SU-DHL-6 (cell line): ENCODE measurements around the gene NKPD1.
A peak's percentile ranks its signal among the peaks of the same experiment; 100 is the strongest.

ENCODE experiments used
- H2AFZ ChIP-seq: fragments of 200-600 bp; sonication (generic); 2 replicates; pipeline ENCODE4 v1.6.1; 2014; ENCODE audit warnings: low read depth, mild to moderate bottlenecking, moderate library complexity, mixed read lengths, antibody characterized with exemption, low read length; ENCODE audit not compliant: severe bottlenecking
- H3F3A ChIP-seq: fragments of 200-600 bp; shearing (Covaris generic); 2 replicates; pipeline ENCODE4 v1.6.0; 2016; ENCODE audit warnings: antibody characterized with exemption, mild to moderate bottlenecking; ENCODE audit not compliant: insufficient read depth
- H3K27ac ChIP-seq: fragments of 200-600 bp; sonication (generic); 2 replicates; pipeline ENCODE4 v1.5.1; 2016; ENCODE audit warnings: low read depth, mild to moderate bottlenecking, low read length, moderate library complexity, mixed read lengths
- H3K27me3 ChIP-seq: fragments of 200-600 bp; sonication (generic), shearing (Covaris generic); 2 replicates; pipeline ENCODE4 v1.6.0; 2014; ENCODE audit warnings: mild to moderate bottlenecking, low read length
- H3K36me3 ChIP-seq: fragments of 200-600 bp; sonication (generic); 2 replicates; pipeline ENCODE4 v1.6.1; 2014; ENCODE audit warnings: mild to moderate bottlenecking, low read length, mixed read lengths
- H3K4me2 ChIP-seq: fragments of 300-600, 200-600 bp; shearing (Covaris generic), sonication (generic); 2 replicates; pipeline ENCODE4 v1.6.0; 2014; ENCODE audit warnings: low read length, low read depth, mild to moderate bottlenecking; ENCODE audit not compliant: poor library complexity, severe bottlenecking
- H3K4me3 ChIP-seq: fragments of 200-600 bp; sonication (generic); 2 replicates; pipeline ENCODE4 v1.5.1; 2014; ENCODE audit warnings: antibody characterized with exemption, low read length, mild to moderate bottlenecking, mixed read lengths; ENCODE audit not compliant: insufficient read depth, poor library complexity, severe bottlenecking
- H3K79me2 ChIP-seq: fragments of 200-600 bp; sonication (generic); 2 replicates; pipeline ENCODE4 v1.6.1; 2014; ENCODE audit warnings: mild to moderate bottlenecking, low read length, moderate library complexity; ENCODE audit not compliant: insufficient read depth
- H3K9ac ChIP-seq: fragments of 200-600 bp; sonication (generic); 2 replicates; pipeline ENCODE4 v1.7.0; 2014; ENCODE audit warnings: mild to moderate bottlenecking, low read length
- H3K9me2 ChIP-seq: fragments of 200-600 bp; sonication (generic); replicated peaks from 2 replicates; pipeline ENCODE4 v1.6.1; 2014; ENCODE audit warnings: low read length; ENCODE audit not compliant: insufficient read depth
- H3K9me3 ChIP-seq: fragments of 200-600 bp; sonication (generic); 2 replicates; pipeline ENCODE4 v1.6.1; 2014; ENCODE audit warnings: low read length, mixed read lengths; ENCODE audit not compliant: insufficient read depth
- H4K20me1 ChIP-seq: fragments of 200-600 bp; sonication (generic); 2 replicates; pipeline ENCODE4 v1.6.1; 2014; ENCODE audit warnings: low read depth, mild to moderate bottlenecking, antibody characterized with exemption, low read length, moderate library complexity, mixed read lengths
- EZH2phosphoT487 ChIP-seq: fragments of 200-600 bp; sonication (generic), shearing (Covaris generic); conservative IDR thresholded peaks from 2 replicates; pipeline ENCODE4 v1.6.1; 2018; ENCODE audit warnings: mild to moderate bottlenecking, antibody characterized with exemption, low read length, moderate library complexity, mixed read lengths
- TF ChIP-seq, protein P1 (sequence below): fragments of 200-600 bp; sonication (generic); IDR thresholded peaks from one replicate; pipeline ENCODE4 v1.5.1; 2017; ENCODE audit warnings: antibody characterized with exemption, mild to moderate bottlenecking, low read length, moderate library complexity; ENCODE audit not compliant: insufficient read depth, poor library complexity, severe bottlenecking

The NKPD1 gene

DNA sequence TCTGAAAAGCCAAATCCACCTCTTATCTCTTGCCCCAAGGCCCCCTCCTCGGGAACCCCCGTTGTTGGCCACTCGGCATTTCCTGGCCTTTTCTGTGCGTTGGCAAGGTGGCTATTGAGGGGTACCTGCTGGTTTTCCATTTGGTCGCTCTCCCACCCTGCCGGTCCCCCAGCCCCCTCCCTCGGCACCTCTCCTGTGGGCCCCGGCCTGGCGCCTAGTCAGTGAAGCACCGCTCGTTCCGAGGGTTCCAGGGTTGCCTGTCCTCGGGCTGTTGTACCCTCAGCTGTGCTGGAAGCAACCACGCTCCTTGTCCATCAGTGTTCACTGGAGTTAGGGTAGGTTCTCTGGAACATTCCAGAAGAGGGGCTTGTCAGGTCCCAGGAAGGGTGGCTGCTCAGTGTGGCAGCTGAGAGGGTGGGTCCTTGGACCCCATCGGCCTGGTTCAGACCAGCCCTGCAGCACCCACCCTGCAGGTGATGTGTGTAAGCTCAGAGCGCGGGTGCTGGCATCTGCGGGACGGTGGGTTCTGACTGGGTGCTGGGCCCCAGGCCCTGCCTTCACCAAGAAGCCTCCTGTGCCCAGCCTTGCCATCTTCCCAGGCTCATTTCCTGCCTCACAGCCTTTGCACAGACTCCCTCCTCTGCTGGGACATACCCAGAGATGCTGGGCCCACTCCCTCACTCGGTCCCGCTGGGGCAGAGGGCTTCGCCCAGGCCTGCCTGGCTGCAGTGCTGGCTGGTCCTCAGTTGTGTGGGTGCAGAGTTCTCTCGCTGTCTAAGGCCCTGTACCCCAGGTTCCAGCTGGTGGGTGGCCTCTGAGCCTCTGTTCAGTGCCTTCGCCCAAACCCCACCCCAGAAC lies 21.3 kb downstream of the NKPD1 start:
- TF ChIP-seq, protein P1, sequence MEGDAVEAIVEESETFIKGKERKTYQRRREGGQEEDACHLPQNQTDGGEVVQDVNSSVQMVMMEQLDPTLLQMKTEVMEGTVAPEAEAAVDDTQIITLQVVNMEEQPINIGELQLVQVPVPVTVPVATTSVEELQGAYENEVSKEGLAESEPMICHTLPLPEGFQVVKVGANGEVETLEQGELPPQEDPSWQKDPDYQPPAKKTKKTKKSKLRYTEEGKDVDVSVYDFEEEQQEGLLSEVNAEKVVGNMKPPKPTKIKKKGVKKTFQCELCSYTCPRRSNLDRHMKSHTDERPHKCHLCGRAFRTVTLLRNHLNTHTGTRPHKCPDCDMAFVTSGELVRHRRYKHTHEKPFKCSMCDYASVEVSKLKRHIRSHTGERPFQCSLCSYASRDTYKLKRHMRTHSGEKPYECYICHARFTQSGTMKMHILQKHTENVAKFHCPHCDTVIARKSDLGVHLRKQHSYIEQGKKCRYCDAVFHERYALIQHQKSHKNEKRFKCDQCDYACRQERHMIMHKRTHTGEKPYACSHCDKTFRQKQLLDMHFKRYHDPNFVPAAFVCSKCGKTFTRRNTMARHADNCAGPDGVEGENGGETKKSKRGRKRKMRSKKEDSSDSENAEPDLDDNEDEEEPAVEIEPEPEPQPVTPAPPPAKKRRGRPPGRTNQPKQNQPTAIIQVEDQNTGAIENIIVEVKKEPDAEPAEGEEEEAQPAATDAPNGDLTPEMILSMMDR, result no peak
- TF ChIP-seq EZH2phosphoT487, result no peak
- no peak overlapping the region for H3K27ac ChIP-seq
- no peak overlapping the region for H3K4me2 ChIP-seq
- H3K9ac ChIP-seq, result no peak overlapping the region
- no peaks in the 10 kb centered on the region for H4K20me1 ChIP-seq
- H3K9me2 ChIP-seq, result no peaks in the 10 kb centered on the region
- no peaks in the 10 kb centered on the region for H3K36me3 ChIP-seq
- H2AFZ ChIP-seq, result no peak overlapping the region
- no peaks in the 10 kb centered on the region for H3K27me3 ChIP-seq
- no peak overlapping the region for H3K4me3 ChIP-seq
- H3K9me3 ChIP-seq, result no peaks in the 10 kb centered on the region
- H3F3A ChIP-seq, result no peaks in the 10 kb centered on the region
- H3K79me2 ChIP-seq, result peaks cover 4% of the 10 kb centered on the region; the same call in 1 of the 2 replicates

DNA sequence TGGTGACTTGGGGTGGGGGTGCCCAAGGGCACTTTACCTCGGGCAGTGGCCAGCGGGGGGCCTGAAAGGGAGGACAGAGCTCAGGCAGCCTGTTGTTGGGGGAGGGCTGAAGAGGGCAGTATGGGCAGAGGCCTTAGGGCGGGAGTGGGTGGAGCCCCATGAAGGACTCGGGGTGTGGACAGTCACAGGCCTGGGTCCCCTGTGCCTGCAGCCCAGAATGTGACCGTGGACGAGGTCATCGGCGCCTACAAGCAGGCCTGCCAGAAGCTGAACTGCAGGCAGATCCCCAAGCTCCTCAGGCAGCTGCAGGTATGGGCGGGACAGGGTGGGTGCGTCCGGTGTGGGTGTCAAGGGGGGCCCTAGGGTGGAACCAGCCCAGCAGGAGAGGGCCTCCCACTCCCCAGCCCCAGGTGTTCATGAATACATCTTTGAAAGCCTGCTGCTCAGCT lies 22.5 kb downstream of the NKPD1 start:
- H3F3A ChIP-seq, result no peaks in the 10 kb centered on the region
- no peak overlapping the region for H3K4me3 ChIP-seq
- no peaks in the 10 kb centered on the region for H4K20me1 ChIP-seq
- H3K9me3 ChIP-seq, result no peaks in the 10 kb centered on the region
- no peaks in the 10 kb centered on the region for H3K36me3 ChIP-seq
- H3K79me2 ChIP-seq, result peaks cover 4% of the 10 kb centered on the region; the same call in 1 of the 2 replicates
- no peak overlapping the region for H3K27ac ChIP-seq
- H3K9me2 ChIP-seq, result no peaks in the 10 kb centered on the region
- no peak overlapping the region for H3K4me2 ChIP-seq
- TF ChIP-seq, protein P1, result no peak
- no peak for TF ChIP-seq EZH2phosphoT487
- no peak overlapping the region for H2AFZ ChIP-seq
- no peaks in the 10 kb centered on the region for H3K27me3 ChIP-seq
- no peak overlapping the region for H3K9ac ChIP-seq

DNA sequence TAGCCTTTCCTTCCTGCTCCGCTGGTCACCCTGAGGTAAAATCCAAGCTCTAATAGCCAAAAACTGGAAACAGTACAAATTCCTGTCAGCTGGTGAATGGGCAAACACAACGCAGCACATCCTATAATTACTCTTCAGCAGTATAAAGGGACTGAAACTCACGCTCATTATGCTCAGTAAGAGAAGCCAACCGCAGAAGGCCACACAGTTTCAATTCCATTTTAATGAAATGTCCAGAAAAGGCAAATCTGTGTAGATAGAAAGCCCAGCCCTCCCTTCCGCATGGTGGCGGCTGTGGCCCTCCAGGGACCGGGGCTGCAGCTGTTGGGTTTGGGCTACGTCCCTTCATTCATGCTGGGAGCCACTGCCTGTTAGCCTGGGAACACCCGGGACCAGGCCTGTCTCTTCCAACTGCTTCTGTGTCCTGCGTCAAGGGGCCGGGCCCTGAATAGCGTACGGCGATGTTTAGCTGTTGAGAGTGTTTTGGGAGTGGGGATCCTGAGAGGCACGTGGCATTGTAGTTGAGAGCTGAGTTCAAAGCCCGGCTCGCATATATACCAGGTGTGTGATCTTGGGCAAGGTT lies 23.5 kb downstream of the NKPD1 start:
- peak overlapping the region; percentile 57 for H3K27ac ChIP-seq
- no peaks in the 10 kb centered on the region for H3K9me2 ChIP-seq
- H3K36me3 ChIP-seq, result no peaks in the 10 kb centered on the region
- no peaks in the 10 kb centered on the region for H3F3A ChIP-seq
- peak overlapping the region; percentile 42 for H3K4me2 ChIP-seq
- no peaks in the 10 kb centered on the region for H3K9me3 ChIP-seq
- H4K20me1 ChIP-seq, result no peaks in the 10 kb centered on the region
- no peaks in the 10 kb centered on the region for H3K27me3 ChIP-seq
- peaks cover 4% of the 10 kb centered on the region; the same call in 1 of the 2 replicates for H3K79me2 ChIP-seq
- H2AFZ ChIP-seq, result no peak overlapping the region
- H3K9ac ChIP-seq, result peak overlapping the region; percentile 20; the same call in 1 of the 2 replicates
- H3K4me3 ChIP-seq, result no peak overlapping the region
- TF ChIP-seq EZH2phosphoT487, result no peak
- TF ChIP-seq, protein P1, result no peak
